IPS-NIHi7 (cell line): ENCODE data around the gene SPATA33.
"Not testable (repeated sequence)": the region's sequence is repeated elsewhere in the genome, so short reads cannot be mapped to it uniquely, and the experiment has no call there.

Experiments used
- DNase-seq: peaks from one replicate; pipeline ENCODE4 v3.0.0; 2012; ENCODE audit warnings: mixed read lengths; ENCODE audit errors: extremely low spot score

Gene SPATA33

GRCh38 chr16:89693931-89694783 is 36.5 kb downstream of the SPATA33 start:
- DNase-seq = no peak

GRCh38 chr16:89694784-89695085 is 37.1 kb downstream of the SPATA33 start:
- not testable (repeated sequence) for DNase-seq

GRCh38 chr16:89695086-89695874 is 37.6 kb downstream of the SPATA33 start:
- DNase-seq = no peak

- DNase-seq = no peak
Observed at GRCh38 chr16:89695875-89696669, 38.4 kb downstream of the SPATA33 start.

- DNase-seq = no peak
Observed at GRCh38 chr16:89696670-89697128, 39.1 kb downstream of the SPATA33 start.

- DNase-seq = no peak
Observed at GRCh38 chr16:89697161-89697615, 39.6 kb downstream of the SPATA33 start.

GRCh38 chr16:89697616-89698331 is 40.1 kb downstream of the SPATA33 start:
- DNase-seq = no peak

- DNase-seq = not testable (repeated sequence)
Observed at GRCh38 chr16:89698717-89699116, 41.1 kb downstream of the SPATA33 start.

GRCh38 chr16:89699629-89700099 is 42.0 kb downstream of the SPATA33 start:
- not testable (repeated sequence) for DNase-seq

GRCh38 chr16:89700100-89700648 is 42.5 kb downstream of the SPATA33 start:
- peak; percentile 97 for DNase-seq

GRCh38 chr16:89700649-89701424 is 43.2 kb downstream of the SPATA33 start:
- DNase-seq = peak; percentile 60

GRCh38 chr16:89701425-89702406 is 44.1 kb downstream of the SPATA33 start, which contains the start of gene SPATA2L:
Gene SPATA2L (minus strand): TSS chr16:89701705. CDS start chr16:89701232, 473 bp downstream.
- DNase-seq = peak; percentile 96

- no peak for DNase-seq
Observed at GRCh38 chr16:89704281-89704680, 46.6 kb downstream of the SPATA33 start.

- no peak for DNase-seq
Observed at GRCh38 chr16:89705006-89705405, 47.4 kb downstream of the SPATA33 start.

- no peak for DNase-seq
Observed at GRCh38 chr16:89706518-89707260, 49.1 kb downstream of the SPATA33 start.

- no peak for DNase-seq
Observed at GRCh38 chr16:89707695-89708094, 50.1 kb downstream of the SPATA33 start.

GRCh38 chr16:89708481-89708931 is 50.9 kb downstream of the SPATA33 start:
- no peak for DNase-seq

- peak; percentile 43 for DNase-seq
Observed at GRCh38 chr16:89709166-89709565, 51.5 kb downstream of the SPATA33 start.
